ENCODE measurements around the gene CNTN4.

The CNTN4 gene

DNA sequence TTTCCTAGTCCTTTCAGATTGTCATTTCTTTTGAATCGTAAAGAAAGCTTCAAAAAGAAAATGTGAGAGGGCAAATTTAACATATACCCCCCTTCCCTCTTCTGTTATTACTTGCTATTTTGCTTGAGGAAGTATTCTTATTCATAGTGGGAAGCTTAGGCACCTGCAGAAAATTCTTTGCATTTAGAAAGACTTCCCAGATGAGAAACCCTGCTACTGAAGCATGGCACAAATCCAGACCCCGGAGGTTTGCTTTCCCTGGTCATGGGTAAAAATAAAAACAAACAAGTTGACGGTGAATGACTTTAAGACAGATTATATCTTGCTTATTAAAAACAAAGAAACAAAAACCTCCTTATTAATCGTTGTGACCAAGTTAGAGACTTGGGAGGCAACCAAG is 917.6 kb downstream of the CNTN4 start:
- no peak overlapping the region for H3K4me3 ChIP-seq (ENCODE audit: low read depth, low read length)
- TF ChIP-seq, protein P1, sequence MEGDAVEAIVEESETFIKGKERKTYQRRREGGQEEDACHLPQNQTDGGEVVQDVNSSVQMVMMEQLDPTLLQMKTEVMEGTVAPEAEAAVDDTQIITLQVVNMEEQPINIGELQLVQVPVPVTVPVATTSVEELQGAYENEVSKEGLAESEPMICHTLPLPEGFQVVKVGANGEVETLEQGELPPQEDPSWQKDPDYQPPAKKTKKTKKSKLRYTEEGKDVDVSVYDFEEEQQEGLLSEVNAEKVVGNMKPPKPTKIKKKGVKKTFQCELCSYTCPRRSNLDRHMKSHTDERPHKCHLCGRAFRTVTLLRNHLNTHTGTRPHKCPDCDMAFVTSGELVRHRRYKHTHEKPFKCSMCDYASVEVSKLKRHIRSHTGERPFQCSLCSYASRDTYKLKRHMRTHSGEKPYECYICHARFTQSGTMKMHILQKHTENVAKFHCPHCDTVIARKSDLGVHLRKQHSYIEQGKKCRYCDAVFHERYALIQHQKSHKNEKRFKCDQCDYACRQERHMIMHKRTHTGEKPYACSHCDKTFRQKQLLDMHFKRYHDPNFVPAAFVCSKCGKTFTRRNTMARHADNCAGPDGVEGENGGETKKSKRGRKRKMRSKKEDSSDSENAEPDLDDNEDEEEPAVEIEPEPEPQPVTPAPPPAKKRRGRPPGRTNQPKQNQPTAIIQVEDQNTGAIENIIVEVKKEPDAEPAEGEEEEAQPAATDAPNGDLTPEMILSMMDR (IDR thresholded peaks at IDR 0.05; ENCODE audit: low read depth, low read length), result no peak

DNA sequence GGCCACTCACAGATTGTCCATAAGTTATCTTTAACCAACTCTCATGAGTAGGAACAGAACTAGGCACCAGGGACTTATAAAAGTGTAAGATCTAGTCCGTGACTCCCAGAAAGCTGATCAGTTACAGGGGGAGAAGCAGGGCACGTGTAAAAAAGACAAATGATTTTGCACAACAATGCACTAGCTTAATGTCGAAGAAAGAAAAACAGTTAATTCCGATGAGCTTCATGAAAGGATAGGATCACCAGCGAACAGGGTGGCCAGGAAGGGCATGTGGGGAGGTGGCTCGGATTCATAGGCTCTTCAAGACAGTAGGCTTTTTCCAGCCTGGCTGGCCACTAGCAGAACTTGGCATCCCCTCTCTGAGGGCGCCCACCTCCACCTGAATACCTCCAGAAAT is 921.5 kb downstream of the CNTN4 start:
- H3K4me3 ChIP-seq (ENCODE audit: low read depth, low read length), result no peak overlapping the region
- TF ChIP-seq, protein P1 (IDR thresholded peaks at IDR 0.05; ENCODE audit: low read depth, low read length), result no peak

DNA sequence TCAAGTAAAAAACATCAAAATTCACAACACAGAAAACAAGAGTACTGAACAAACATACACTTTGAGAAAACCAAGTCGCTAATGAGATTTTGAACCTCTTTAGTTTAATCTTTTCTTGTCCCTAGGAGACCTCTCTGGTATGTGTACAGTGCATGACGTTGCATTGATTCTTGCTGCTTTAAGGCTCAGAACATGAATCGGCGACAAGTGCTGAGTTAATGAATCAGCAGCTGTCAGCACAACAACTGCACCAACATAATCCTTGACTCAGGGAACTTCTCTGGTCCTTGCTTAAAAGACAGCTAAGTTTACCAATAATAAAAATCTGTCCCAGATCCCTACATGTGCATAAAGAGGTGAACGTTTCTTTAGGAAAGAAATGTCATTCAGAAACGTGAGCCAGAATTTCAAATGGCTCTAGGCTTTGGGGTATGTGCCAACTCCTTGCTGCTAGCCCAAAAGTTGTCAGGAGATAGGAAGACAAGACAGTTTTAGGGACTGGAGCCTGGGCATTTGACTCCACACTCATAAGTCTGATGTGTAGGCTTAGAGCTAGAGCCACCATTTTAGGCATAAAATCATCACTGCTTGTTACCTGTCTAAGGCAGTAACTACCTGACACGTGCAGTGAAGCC is 924.6 kb downstream of the CNTN4 start:
- TF ChIP-seq, protein P1 (IDR thresholded peaks at IDR 0.05; ENCODE audit: low read depth, low read length), result no peak
- H3K4me3 ChIP-seq (ENCODE audit: low read depth, low read length), result no peak overlapping the region

DNA sequence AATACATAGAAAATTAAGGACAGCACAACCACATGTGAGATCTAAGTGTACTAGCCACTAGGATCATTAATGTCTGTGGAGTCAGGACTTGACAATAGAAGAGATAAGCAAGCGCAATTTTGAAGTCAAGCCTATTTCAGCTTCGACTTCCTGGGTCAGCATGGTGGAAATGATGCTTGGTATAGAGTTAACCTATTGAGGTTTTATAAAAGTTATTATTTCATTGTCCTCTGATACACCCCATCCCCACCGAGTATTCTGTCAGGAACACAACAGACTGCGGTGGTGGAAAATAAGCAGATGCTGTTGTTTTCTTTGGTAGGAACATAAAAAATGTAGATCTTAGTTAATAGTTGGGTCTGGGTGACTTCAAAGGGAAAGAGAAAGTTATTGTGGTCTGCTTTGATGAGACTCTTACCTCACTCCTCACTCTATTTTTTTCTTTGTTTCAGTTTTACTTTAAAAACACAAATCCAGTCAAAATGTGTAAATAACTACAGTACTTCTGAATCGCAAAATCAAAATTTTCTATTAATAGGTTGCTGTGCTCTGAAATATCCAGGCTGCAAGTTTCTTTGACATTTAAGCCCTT is 929.4 kb downstream of the CNTN4 start:
- H3K4me3 ChIP-seq (ENCODE audit: low read depth, low read length), result no peak overlapping the region
- TF ChIP-seq, protein P1 (IDR thresholded peaks at IDR 0.05; ENCODE audit: low read depth, low read length), result no peak

DNA sequence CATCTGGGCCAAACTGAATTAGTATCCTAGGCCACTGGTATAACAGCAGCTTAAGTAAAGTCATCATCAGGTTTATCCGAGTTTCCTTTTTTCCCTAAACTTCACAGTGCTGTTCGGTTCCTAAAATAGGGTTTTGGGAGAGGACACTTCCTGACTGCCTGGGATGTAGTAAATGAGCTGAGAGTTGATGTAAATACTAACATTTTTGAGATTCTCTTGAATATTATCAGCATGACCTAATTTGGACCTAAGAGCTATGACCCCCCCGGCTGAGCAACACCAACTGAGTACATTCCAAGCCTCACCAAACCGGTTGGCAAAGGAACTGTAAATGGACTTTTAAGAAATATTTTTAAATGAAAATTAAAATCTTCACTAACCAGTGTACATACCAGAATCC is 932.7 kb downstream of the CNTN4 start:
- TF ChIP-seq, protein P1 (IDR thresholded peaks at IDR 0.05; ENCODE audit: low read depth, low read length), result no peak
- no peak overlapping the region for H3K4me3 ChIP-seq (ENCODE audit: low read depth, low read length)

DNA sequence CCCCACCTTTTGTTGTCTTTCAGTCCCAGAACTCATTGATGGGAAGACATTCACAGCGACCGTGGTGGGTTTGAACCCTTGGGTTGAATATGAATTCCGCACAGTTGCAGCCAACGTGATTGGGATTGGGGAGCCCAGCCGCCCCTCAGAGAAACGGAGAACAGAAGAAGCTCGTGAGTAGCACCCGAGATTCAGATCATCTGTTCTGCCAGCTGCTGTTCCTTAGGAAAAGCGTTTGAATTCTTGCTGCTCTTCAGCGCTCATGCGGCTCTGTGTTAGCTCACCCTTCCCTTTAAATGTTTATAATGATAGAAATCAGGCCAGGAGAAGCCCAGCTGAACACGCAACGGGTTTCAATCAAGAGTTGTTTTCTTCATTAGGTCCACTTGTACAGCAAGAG is 938.5 kb downstream of the CNTN4 start:
- no peak overlapping the region for H3K4me3 ChIP-seq (ENCODE audit: low read depth, low read length)
- TF ChIP-seq, protein P1 (IDR thresholded peaks at IDR 0.05; ENCODE audit: low read depth, low read length), result no peak

DNA sequence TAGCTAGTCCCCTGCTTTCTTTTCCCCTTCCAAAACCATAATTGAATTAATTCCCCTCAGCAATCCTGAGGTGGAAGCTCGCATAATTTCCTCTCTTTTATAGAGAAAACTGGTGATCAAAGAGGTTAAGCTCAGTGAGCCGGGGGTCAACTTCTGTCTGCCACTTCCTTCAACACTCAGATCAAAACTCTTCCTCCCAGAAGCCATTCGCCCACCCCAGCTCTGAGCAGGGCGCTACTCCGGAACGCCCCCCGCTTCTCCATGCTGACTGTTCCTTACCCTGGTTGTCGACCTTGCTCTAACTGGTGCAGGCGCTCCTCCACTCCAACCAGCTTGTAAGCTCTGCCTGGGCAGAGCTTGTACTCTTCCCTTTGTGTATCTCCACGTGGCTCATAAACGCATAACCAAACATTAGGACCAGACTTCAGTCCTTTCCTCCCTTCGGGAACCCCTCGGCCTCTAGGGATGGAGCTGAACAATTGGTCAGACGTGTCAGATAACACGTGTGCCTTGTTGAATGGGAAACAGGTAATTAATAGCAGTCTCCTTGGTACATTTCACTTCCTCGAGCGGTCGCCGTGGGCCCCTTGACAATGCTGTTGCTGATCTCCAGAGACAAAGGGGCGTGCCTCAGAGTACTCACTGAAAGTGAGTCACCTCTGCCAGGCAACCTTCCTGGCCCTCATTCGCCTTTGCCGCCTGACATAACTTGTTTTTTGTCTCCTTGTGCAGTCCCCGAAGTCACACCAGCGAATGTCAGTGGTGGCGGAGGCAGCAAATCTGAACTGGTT is 939.7 kb downstream of the CNTN4 start:
- TF ChIP-seq, protein P1 (IDR thresholded peaks at IDR 0.05; ENCODE audit: low read depth, low read length), result no peak
- no peak overlapping the region for H3K4me3 ChIP-seq (ENCODE audit: low read depth, low read length)

Measured in WI38 (cell line).